ENCODE measurements around the gene CDK5RAP2. TPM values are rescaled to one million over a fixed set of nuclear protein-coding genes. Genes with fewer than 3 reads are reported as not detected.

The CDK5RAP2 gene
- polyA plus RNA-seq, 1 donor, result 42.0 TPM

- H3K27me3 ChIP-seq (ENCODE audit: control insufficient read depth, insufficient read depth, low read length), result no peaks in the 10 kb centered on the region
- WGBS (ENCODE audit: insufficient coverage, low lambda C conversion rate), result no CpG with 5 or more reads among the region's 3 CpGs
- no peak overlapping the region for H3K27ac ChIP-seq (ENCODE audit: low read length)
- DNase-seq, result no peak
- no peak overlapping the region for H3K4me3 ChIP-seq (ENCODE audit: low read length)
- H3K9me3 ChIP-seq (ENCODE audit: control insufficient read depth, low read depth, low read length), result no peaks in the 10 kb centered on the region
- no peaks in the 10 kb centered on the region for H3K4me1 ChIP-seq (ENCODE audit: control insufficient read depth, insufficient read depth, low read length)
- H3K36me3 ChIP-seq (ENCODE audit: control insufficient read depth, insufficient read depth, low read length), result peaks cover 17% of the 10 kb centered on the region
Measured at GRCh38 chr9:120432600-120432999, 147.4 kb downstream of the CDK5RAP2 start.

DNA sequence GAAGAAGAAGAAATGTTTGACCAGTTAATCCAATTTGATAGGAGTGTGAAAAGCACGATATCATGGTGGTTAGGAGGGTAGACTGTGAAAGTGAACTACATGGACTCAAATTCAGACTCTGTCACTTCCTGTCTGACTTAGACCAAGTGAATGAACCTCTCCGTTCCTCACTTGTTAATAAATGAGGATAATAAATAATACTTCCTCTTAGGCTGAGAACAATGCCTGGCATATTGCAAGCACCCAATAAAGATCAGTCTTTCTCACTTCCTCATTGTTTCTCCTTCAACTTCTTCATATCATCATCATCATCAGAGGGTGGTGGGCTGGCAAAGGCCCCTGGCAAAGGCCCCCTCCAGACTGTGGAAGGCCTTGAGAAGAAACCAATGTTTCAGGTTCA, 148.7 kb downstream of the CDK5RAP2 start:
- H3K4me3 ChIP-seq (ENCODE audit: low read length), result no peak overlapping the region
- no peaks in the 10 kb centered on the region for H3K4me1 ChIP-seq (ENCODE audit: control insufficient read depth, insufficient read depth, low read length)
- WGBS (ENCODE audit: insufficient coverage, low lambda C conversion rate), result 100% methylated on average over 1 of the region's 2 CpGs
- H3K36me3 ChIP-seq (ENCODE audit: control insufficient read depth, insufficient read depth, low read length), result peaks cover 13% of the 10 kb centered on the region
- no peak overlapping the region for H3K27ac ChIP-seq (ENCODE audit: low read length)
- peak in 1 of 2 donors; percentile 19 for DNase-seq
- no peaks in the 10 kb centered on the region for H3K9me3 ChIP-seq (ENCODE audit: control insufficient read depth, low read depth, low read length)
- no peaks in the 10 kb centered on the region for H3K27me3 ChIP-seq (ENCODE audit: control insufficient read depth, insufficient read depth, low read length)

DNA sequence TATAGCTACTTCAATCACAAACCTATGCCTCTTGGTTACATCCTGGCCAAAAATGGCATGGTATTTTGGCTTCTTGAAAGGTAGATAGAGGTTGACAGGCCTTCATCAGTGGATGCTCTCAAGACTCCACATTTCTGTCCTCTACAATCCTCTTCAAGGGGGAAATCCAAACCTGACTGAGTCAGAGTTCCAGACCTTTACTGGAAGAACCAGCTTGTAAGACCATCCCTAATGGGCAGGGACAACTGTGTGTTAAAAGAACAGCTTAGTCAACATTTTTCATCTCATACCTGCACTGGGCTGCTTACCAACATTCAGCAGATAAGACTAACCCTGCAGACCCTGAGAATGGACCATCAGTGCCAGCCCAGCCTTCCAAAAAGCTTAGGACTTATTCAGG, 155.7 kb downstream of the CDK5RAP2 start:
- Histone ChIP-seq H3K4me1 (ENCODE audit: control insufficient read depth, insufficient read depth, low read length) (no peaks in the 10 kb centered on the region), H3K27me3 (ENCODE audit: control insufficient read depth, insufficient read depth, low read length) (no peaks in the 10 kb centered on the region), H3K9me3 (ENCODE audit: control insufficient read depth, low read depth, low read length) (no peaks in the 10 kb centered on the region), H3K27ac (ENCODE audit: low read length) (no peak overlapping the region), H3K36me3 (ENCODE audit: control insufficient read depth, insufficient read depth, low read length) (peaks cover 43% of the 10 kb centered on the region), H3K4me3 (ENCODE audit: low read length) (no peak overlapping the region)
- DNase-seq, result no peak

- H3K36me3 ChIP-seq (ENCODE audit: control insufficient read depth, insufficient read depth, low read length), result peaks cover 45% of the 10 kb centered on the region
- no CpG with 5 or more reads among the region's 3 CpGs for WGBS (ENCODE audit: insufficient coverage, low lambda C conversion rate)
- no peak for DNase-seq
Measured at GRCh38 chr9:120423812-120424211, 156.2 kb downstream of the CDK5RAP2 start.

DNA sequence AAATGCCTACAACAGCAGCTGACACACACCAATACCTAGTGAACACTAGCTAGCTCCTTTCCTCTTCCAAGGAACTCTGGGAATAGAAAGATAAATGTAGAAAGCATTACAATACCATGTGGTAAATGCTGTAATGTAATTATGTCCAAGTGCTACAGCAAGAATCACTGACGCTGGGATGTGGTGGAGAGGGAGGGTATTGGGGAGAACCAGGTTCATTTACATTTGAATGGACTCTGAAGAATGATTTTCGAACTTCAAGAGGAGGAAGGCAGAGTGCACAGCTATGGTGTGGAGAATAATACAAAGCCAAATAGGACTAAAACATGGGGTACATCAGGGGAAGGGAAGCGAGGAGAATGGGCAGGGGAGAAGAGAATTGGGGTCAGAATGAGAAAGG, 158.0 kb downstream of the CDK5RAP2 start:
- no peaks in the 10 kb centered on the region for H3K9me3 ChIP-seq (ENCODE audit: control insufficient read depth, low read depth, low read length)
- H3K27me3 ChIP-seq (ENCODE audit: control insufficient read depth, insufficient read depth, low read length), result no peaks in the 10 kb centered on the region
- H3K4me3 ChIP-seq (ENCODE audit: low read length), result no peak overlapping the region
- no peak for DNase-seq
- H3K4me1 ChIP-seq (ENCODE audit: control insufficient read depth, insufficient read depth, low read length), result no peaks in the 10 kb centered on the region
- WGBS (ENCODE audit: insufficient coverage, low lambda C conversion rate), result 96% methylated on average over 3 of the region's 3 CpGs
- H3K36me3 ChIP-seq (ENCODE audit: control insufficient read depth, insufficient read depth, low read length), result peaks cover 56% of the 10 kb centered on the region
- H3K27ac ChIP-seq (ENCODE audit: low read length), result no peak overlapping the region

More at GRCh38 chr9:120423812-120424211, 156.2 kb downstream of the CDK5RAP2 start:
- Histone ChIP-seq H3K9me3 (ENCODE audit: control insufficient read depth, low read depth, low read length) (no peaks in the 10 kb centered on the region), H3K27ac (ENCODE audit: low read length) (no peak overlapping the region), H3K4me1 (ENCODE audit: control insufficient read depth, insufficient read depth, low read length) (no peaks in the 10 kb centered on the region), H3K27me3 (ENCODE audit: control insufficient read depth, insufficient read depth, low read length) (no peaks in the 10 kb centered on the region), H3K4me3 (ENCODE audit: low read length) (no peak overlapping the region)

- WGBS (ENCODE audit: insufficient coverage, low lambda C conversion rate), result 100% methylated on average over 1 of the region's 4 CpGs
- no peaks in the 10 kb centered on the region for H3K27me3 ChIP-seq (ENCODE audit: control insufficient read depth, insufficient read depth, low read length)
- H3K4me1 ChIP-seq (ENCODE audit: control insufficient read depth, insufficient read depth, low read length), result peaks cover 2% of the 10 kb centered on the region
- no peak for DNase-seq
- H3K27ac ChIP-seq (ENCODE audit: low read length), result no peak overlapping the region
- H3K36me3 ChIP-seq (ENCODE audit: control insufficient read depth, insufficient read depth, low read length), result peaks cover 45% of the 10 kb centered on the region
- no peak overlapping the region for H3K4me3 ChIP-seq (ENCODE audit: low read length)
- no peaks in the 10 kb centered on the region for H3K9me3 ChIP-seq (ENCODE audit: control insufficient read depth, low read depth, low read length)
Measured at GRCh38 chr9:120418315-120418714, 161.7 kb downstream of the CDK5RAP2 start.

- Histone ChIP-seq H3K4me3 (ENCODE audit: low read length) (no peak overlapping the region), H3K4me1 (ENCODE audit: control insufficient read depth, insufficient read depth, low read length) (peaks cover 11% of the 10 kb centered on the region), H3K27ac (ENCODE audit: low read length) (no peak overlapping the region), H3K36me3 (ENCODE audit: control insufficient read depth, insufficient read depth, low read length) (peaks cover 38% of the 10 kb centered on the region), H3K9me3 (ENCODE audit: control insufficient read depth, low read depth, low read length) (no peaks in the 10 kb centered on the region), H3K27me3 (ENCODE audit: control insufficient read depth, insufficient read depth, low read length) (no peaks in the 10 kb centered on the region)
- no CpG with 5 or more reads among the region's 19 CpGs for WGBS (ENCODE audit: insufficient coverage, low lambda C conversion rate)
- DNase-seq, result no peak
Measured at GRCh38 chr9:120416781-120417427, 163.1 kb downstream of the CDK5RAP2 start.

DNA sequence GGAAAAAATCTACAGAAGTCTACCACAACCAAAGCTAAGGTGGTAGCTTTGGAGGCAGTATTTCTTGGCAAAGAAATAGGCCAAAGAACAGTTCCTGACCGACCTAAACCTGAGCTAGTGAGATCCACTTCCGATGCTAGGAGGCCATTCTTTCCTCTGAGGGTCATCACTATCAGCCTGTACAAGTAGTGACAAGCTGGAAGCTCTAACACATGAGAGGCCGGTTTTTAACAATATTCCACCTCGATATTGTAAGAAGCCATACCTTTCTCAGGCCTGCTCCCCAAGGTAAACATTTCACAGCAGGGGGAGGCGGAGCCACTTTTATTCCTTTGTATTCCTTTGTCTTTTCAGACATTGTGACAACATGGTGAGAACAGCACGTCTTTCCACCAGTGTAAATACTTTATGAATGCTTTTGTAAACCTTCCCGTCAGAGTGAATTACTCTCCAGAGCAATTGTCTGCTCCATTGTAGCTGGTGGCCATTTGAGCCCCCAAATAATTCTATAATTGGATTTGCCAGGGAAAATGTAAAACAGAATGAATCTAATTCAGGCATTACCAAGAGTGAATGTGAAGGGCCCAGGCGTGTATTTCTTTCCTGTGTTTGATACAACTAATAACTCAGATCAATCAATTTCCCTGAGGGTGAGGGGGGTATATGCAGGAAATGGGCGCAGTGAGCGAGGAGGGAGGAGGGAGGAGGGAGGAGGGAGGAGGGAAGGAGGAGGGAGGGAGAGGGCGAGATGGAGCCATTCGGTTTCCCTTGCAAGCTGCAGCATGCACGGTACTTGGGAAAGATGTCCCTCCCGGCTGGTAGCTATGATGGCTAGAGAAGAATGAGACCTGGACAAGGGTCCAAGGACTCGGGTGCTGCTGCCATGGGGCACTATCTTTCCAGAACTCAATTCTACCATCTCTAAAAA, 166.6 kb downstream of the CDK5RAP2 start:
- Histone ChIP-seq H3K27ac (ENCODE audit: low read length) (peak overlapping the region; percentile 78), H3K4me1 (ENCODE audit: control insufficient read depth, insufficient read depth, low read length) (peaks cover 12% of the 10 kb centered on the region)

GRCh38 chr9:120412425-120412951, 167.5 kb downstream of the CDK5RAP2 start:
- Histone ChIP-seq H3K9me3 (ENCODE audit: control insufficient read depth, low read depth, low read length) (no peaks in the 10 kb centered on the region), H3K4me3 (ENCODE audit: low read length) (no peak overlapping the region), H3K27ac (ENCODE audit: low read length) (peak overlapping the region; percentile 78), H3K27me3 (ENCODE audit: control insufficient read depth, insufficient read depth, low read length) (no peaks in the 10 kb centered on the region), H3K36me3 (ENCODE audit: control insufficient read depth, insufficient read depth, low read length) (peaks cover 47% of the 10 kb centered on the region), H3K4me1 (ENCODE audit: control insufficient read depth, insufficient read depth, low read length) (peaks cover 12% of the 10 kb centered on the region)
- 24% methylated on average over 2 of the region's 4 CpGs for WGBS (ENCODE audit: insufficient coverage, low lambda C conversion rate)
- DNase-seq, result peak; percentile 33 to 70

More for the DNA sequence above, 166.6 kb downstream of the CDK5RAP2 start:
- H3K27me3 ChIP-seq (ENCODE audit: control insufficient read depth, insufficient read depth, low read length), result no peaks in the 10 kb centered on the region
- H3K4me3 ChIP-seq (ENCODE audit: low read length), result no peak overlapping the region
- H3K36me3 ChIP-seq (ENCODE audit: control insufficient read depth, insufficient read depth, low read length), result peaks cover 42% of the 10 kb centered on the region
- no peaks in the 10 kb centered on the region for H3K9me3 ChIP-seq (ENCODE audit: control insufficient read depth, low read depth, low read length)
- no CpG with 5 or more reads among the region's 15 CpGs for WGBS (ENCODE audit: insufficient coverage, low lambda C conversion rate)
- DNase-seq, result no peak

DNA sequence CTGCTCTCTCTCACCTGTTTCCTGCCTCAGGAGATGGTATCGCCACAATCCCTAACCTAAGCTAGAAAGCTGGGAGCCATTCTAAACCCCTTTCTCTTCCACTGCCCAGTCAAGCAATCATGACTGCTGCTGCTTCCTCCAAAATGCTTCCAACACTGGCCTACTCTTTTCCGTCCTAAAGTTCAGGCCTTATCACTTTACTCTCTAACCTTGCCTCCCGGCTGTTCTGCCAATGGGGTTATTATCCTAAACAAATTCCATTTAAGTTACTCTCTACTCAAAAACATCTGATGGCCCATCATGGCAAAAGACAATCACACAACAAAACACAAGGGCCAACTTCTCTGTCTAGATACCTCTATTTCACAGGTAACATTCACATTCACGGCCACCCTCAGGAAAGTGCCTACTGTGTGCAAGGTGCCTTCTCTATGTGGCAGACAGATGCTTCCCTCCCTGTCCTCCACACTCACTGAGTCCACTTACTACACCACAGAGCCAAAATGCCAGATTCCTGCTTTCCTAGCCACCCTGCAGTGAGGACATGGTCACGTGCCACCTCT, 168.0 kb downstream of the CDK5RAP2 start:
- Histone ChIP-seq H3K9me3 (ENCODE audit: control insufficient read depth, low read depth, low read length) (no peaks in the 10 kb centered on the region), H3K4me3 (ENCODE audit: low read length) (no peak overlapping the region), H3K4me1 (ENCODE audit: control insufficient read depth, insufficient read depth, low read length) (peaks cover 12% of the 10 kb centered on the region), H3K27ac (ENCODE audit: low read length) (peak overlapping the region; percentile 78), H3K36me3 (ENCODE audit: control insufficient read depth, insufficient read depth, low read length) (peaks cover 45% of the 10 kb centered on the region), H3K27me3 (ENCODE audit: control insufficient read depth, insufficient read depth, low read length) (no peaks in the 10 kb centered on the region)
- WGBS (ENCODE audit: insufficient coverage, low lambda C conversion rate), result 86% methylated on average over 2 of the region's 5 CpGs
- peak in 1 of 2 donors; percentile 16 for DNase-seq
